ENCODE data around the gene CIAPIN1.

DNA sequence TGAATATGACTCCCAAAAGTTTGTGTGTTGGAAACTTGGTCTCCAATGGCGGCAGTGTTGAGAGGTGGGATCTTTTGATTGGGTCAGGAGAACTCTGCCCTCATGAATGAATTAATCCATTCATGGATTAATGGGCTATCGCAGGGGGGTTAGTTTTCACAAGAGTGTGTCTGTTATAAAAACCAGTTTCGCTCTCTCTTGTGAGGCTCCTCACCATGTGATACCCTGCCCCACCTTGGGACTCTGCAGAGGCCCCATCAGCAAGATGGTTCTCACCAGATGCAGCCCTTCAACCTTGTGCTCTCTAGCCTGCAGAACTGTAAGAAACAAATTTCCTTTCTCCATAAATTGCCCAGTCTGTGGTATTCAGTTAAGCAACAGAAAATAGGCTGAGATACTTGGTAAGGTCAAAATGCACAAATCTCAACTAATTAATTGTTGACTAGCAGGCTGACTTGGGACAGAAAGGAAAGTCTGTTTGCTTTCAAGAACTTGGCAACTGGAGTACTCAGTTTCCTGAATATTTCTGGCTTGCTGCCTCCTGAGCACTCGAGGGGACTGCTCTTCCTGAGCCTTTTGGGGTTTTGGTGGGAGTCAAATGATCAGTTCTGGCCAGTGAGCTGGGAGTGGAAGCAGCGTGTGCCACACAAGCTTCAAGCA lies 56.4 kb downstream of the CIAPIN1 start:
- TF ChIP-seq, protein P1, sequence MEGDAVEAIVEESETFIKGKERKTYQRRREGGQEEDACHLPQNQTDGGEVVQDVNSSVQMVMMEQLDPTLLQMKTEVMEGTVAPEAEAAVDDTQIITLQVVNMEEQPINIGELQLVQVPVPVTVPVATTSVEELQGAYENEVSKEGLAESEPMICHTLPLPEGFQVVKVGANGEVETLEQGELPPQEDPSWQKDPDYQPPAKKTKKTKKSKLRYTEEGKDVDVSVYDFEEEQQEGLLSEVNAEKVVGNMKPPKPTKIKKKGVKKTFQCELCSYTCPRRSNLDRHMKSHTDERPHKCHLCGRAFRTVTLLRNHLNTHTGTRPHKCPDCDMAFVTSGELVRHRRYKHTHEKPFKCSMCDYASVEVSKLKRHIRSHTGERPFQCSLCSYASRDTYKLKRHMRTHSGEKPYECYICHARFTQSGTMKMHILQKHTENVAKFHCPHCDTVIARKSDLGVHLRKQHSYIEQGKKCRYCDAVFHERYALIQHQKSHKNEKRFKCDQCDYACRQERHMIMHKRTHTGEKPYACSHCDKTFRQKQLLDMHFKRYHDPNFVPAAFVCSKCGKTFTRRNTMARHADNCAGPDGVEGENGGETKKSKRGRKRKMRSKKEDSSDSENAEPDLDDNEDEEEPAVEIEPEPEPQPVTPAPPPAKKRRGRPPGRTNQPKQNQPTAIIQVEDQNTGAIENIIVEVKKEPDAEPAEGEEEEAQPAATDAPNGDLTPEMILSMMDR (IDR thresholded peaks at IDR 0.05) = no peak
- TF ChIP-seq POLR2A (IDR thresholded peaks at IDR 0.05) = no peak
